ELR (cell line): ENCODE results near the gene MATCAP1.

Experiments used
- DNase-seq: peaks from one replicate; pipeline ENCODE4 v3.0.0-alpha.2; 2015; ENCODE audit warnings: low read depth

The MATCAP1 gene

DNA sequence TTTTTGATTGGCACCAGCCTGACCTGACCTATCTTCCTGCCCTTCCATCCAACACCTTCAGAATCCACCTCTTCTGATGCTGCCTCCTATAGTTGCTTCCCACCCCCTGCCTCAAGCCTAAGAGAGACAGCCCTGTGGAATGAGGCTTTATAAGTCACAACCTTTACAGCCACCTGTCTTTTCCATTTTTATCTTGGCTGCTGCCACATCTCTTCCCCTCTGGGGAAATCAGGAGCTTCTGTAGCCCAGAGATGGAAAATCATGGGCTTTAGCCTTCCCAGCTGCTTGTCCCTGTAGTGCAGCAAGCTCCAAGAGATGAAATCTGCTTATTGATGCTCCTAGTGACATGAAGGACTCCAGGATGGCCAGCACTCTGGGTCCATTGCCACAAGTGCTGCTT, 55.3 kb downstream of the MATCAP1 start:
- DNase-seq = no peak
